Measurements from ENCODE around the gene TAL1. TPM values are rescaled to one million over a fixed set of nuclear protein-coding genes. Genes with fewer than 3 reads are reported as not detected.

Gene TAL1
- polyA plus RNA-seq, 3 donors = 0.50 TPM; not detected in 2

- Histone ChIP-seq H3K36me3 (replicated peaks in 1 of 2; ENCODE audit: control insufficient read depth in 1 of 2, insufficient read depth in 2 of 2, low read length in 2 of 2) (peaks cover 15 to 64% of the 10 kb centered on the region in 2 donors), H3K27ac (ENCODE audit: low read depth in 1 of 2, low read length in 2 of 2) (no peak overlapping the region), H2AFZ (ENCODE audit: insufficient read depth, low read depth, low read length, poor library complexity, severe bottlenecking) (no peak overlapping the region), H3K27me3 (ENCODE audit: control insufficient read depth in 2 of 2, insufficient read depth in 2 of 2, low read length in 2 of 2) (no peaks in the 10 kb centered on the region), H3K79me2 (ENCODE audit: insufficient read depth, low read length) (no peaks in the 10 kb centered on the region), H3K9ac (ENCODE audit: insufficient read depth, low read length, poor library complexity, severe bottlenecking) (no peak overlapping the region), H3K4me2 (replicated peaks; ENCODE audit: extremely low read depth, low read length, poor library complexity, severe bottlenecking) (no peak overlapping the region), H3K9me3 (replicated peaks in 1 of 2; ENCODE audit: control insufficient read depth in 1 of 2, insufficient read depth in 1 of 2, low read length in 2 of 2) (no peaks in the 10 kb centered on the region), H3K4me1 (ENCODE audit: control insufficient read depth in 1 of 2, insufficient read depth in 2 of 2, low read length in 2 of 2) (no peaks in the 10 kb centered on the region), H4K20me1 (ENCODE audit: insufficient read depth, low read length) (no peaks in the 10 kb centered on the region), H3K4me3 (replicated peaks in 1 of 3; ENCODE audit: low read depth in 2 of 3, low read length in 3 of 3) (no peak overlapping the region)
- no peaks in the 10 kb centered on the region for H3K9me3 Mint-ChIP-seq
- H3K4me3 Mint-ChIP-seq = no peak overlapping the region
- H3K27me3 Mint-ChIP-seq (ENCODE audit: low read depth in 3 of 3) = peaks cover 0 to 2% (median 0%) of the 10 kb centered on the region in 3 donors
- peaks cover 40 to 73% of the 10 kb centered on the region in 2 donors for H3K36me3 Mint-ChIP-seq
- no peaks in the 10 kb centered on the region for H3K4me1 Mint-ChIP-seq
- 80% methylated on average over 2 of the region's 5 CpGs for WGBS (ENCODE audit: insufficient coverage)
- no peak for TF ChIP-seq CTCF (IDR thresholded peaks at IDR 0.05)
- no peak overlapping the region for H3K27ac Mint-ChIP-seq
- DNase-seq = no peak
- intact Hi-C loops (cut with micrococcal nuclease) = no loop called here
These were observed 20.8 kb upstream of the TAL1 start for GRCh38 chr1:47252795-47253194.

- intact Hi-C loops (cut with micrococcal nuclease) = no loop called here
These were observed 20.3 kb upstream of the TAL1 start for GRCh38 chr1:47252369-47252768.

More at GRCh38 chr1:47252369-47252768, 20.3 kb upstream of the TAL1 start:
- no peak for DNase-seq
- no peaks in the 10 kb centered on the region for H3K9me3 Mint-ChIP-seq
- WGBS (ENCODE audit: insufficient coverage) = no CpG with 5 or more reads among the region's 1 CpG
- peaks cover 12 to 60% of the 10 kb centered on the region in 2 donors for H3K36me3 ChIP-seq (replicated peaks in 1 of 2; ENCODE audit: control insufficient read depth in 1 of 2, insufficient read depth in 2 of 2, low read length in 2 of 2)
- no peaks in the 10 kb centered on the region for H3K27me3 ChIP-seq (ENCODE audit: control insufficient read depth in 2 of 2, insufficient read depth in 2 of 2, low read length in 2 of 2)
- no peak for TF ChIP-seq CTCF (IDR thresholded peaks at IDR 0.05)
- no peak overlapping the region for H3K9ac ChIP-seq (ENCODE audit: insufficient read depth, low read length, poor library complexity, severe bottlenecking)
- peaks cover 0 to 2% (median 0%) of the 10 kb centered on the region in 3 donors for H3K27me3 Mint-ChIP-seq (ENCODE audit: low read depth in 3 of 3)
- no peaks in the 10 kb centered on the region for H3K9me3 ChIP-seq (replicated peaks in 1 of 2; ENCODE audit: control insufficient read depth in 1 of 2, insufficient read depth in 1 of 2, low read length in 2 of 2)
- H3K79me2 ChIP-seq (ENCODE audit: insufficient read depth, low read length) = no peaks in the 10 kb centered on the region
- peaks cover 36 to 69% of the 10 kb centered on the region in 2 donors for H3K36me3 Mint-ChIP-seq
- no peaks in the 10 kb centered on the region for H3K4me1 Mint-ChIP-seq
- H2AFZ ChIP-seq (ENCODE audit: insufficient read depth, low read depth, low read length, poor library complexity, severe bottlenecking) = no peak overlapping the region
- no peaks in the 10 kb centered on the region for H3K4me1 ChIP-seq (ENCODE audit: control insufficient read depth in 1 of 2, insufficient read depth in 2 of 2, low read length in 2 of 2)
- H3K27ac ChIP-seq (ENCODE audit: low read depth in 1 of 2, low read length in 2 of 2) = no peak overlapping the region
- H3K27ac Mint-ChIP-seq = no peak overlapping the region
- H3K4me2 ChIP-seq (replicated peaks; ENCODE audit: extremely low read depth, low read length, poor library complexity, severe bottlenecking) = no peak overlapping the region
- no peak overlapping the region for H3K4me3 ChIP-seq (replicated peaks in 1 of 3; ENCODE audit: low read depth in 2 of 3, low read length in 3 of 3)
- no peaks in the 10 kb centered on the region for H4K20me1 ChIP-seq (ENCODE audit: insufficient read depth, low read length)
- no peak overlapping the region for H3K4me3 Mint-ChIP-seq
